Epithelial cell of prostate (primary cell): ENCODE measurements around the gene GANC.

Source experiments
- DNase-seq: peaks from one replicate; pipeline ENCODE4 v3.0.0-alpha.2; 2011; ENCODE audit warnings: low read depth, low spot score
- H3K27ac ChIP-seq: fragments of 450-650 bp; 2 replicates; pipeline ENCODE4 v1.5.1; 2017; ENCODE audit warnings: mild to moderate bottlenecking

The GANC gene

DNA sequence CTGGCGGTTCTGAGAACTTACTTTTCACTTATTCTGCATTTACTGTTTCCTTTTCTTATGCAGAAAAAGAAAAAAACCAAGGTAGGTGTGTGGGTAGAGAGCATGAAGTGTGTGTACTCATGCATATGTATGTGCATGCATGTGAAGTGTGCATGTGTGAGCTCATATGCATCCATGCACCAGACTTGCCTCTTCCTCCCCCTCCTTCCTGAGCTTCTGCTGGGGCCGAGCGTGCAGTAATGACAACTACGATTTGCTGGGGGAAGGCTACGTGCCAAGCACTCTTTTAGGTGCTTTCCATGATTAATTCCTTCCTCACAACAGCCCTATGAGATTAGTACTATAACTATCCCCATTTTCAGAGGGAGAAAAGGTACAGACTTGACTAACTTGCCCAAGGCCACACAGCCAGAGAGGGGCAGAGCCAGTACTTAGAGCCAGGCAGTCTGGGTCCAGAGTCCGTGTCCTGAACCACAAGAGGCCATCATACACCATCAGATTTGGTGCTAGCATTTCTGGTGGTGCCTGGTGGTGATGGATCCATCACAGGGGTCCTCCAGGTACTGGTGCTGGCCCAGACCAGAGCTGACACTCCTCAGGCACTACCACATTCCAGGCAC lies 133.0 kb downstream of the GANC start:
- H3K27ac ChIP-seq, result no peak overlapping the region
- no peak for DNase-seq
